Smooth muscle cell (in vitro differentiated cells): ENCODE results near the gene PPP4R1. TPM values are rescaled to one million over a fixed set of nuclear protein-coding genes. Genes with fewer than 3 reads are reported as not detected.

Source experiments
- DNase-seq: peaks from one replicate; lab custom pipeline; 2025; ENCODE audit not compliant: unreplicated experiment; lab: John Stamatoyannopoulos, UW
- H2AFZ ChIP-seq: fragments of 200-600 bp; sonication (generic); 2 replicates; pipeline ENCODE4 v1.6.0; 2016; ENCODE audit warnings: antibody characterized with exemption, low read depth, mild to moderate bottlenecking
- H3F3A ChIP-seq: fragments of 200-600 bp; sonication (generic); 2 replicates; pipeline ENCODE4 v1.6.0; 2017; ENCODE audit warnings: antibody characterized with exemption, low read depth
- H3K27ac ChIP-seq: fragments of 200-600 bp; sonication (generic); 2 replicates; pipeline ENCODE4 v1.5.1; 2016; ENCODE audit warnings: low read depth, mild to moderate bottlenecking
- H3K27me3 ChIP-seq: fragments of 200-600 bp; sonication (generic); 2 replicates; pipeline ENCODE4 v1.6.1; 2016; ENCODE audit warnings: low read depth, mild to moderate bottlenecking
- H3K36me3 ChIP-seq: fragments of 200-600 bp; sonication (generic); 2 replicates; pipeline ENCODE4 v1.5.1; 2016; ENCODE audit warnings: low read depth
- H3K4me1 ChIP-seq: fragments of 200-600 bp; sonication (generic); 2 replicates; pipeline ENCODE4 v1.5.1; 2016; ENCODE audit warnings: low read depth
- H3K4me2 ChIP-seq: fragments of 200-600 bp; sonication (generic); 2 replicates; pipeline ENCODE4 v1.6.0; 2016; ENCODE audit warnings: mild to moderate bottlenecking
- H3K4me3 ChIP-seq: fragments of 200-600 bp; sonication (generic); 2 replicates; pipeline ENCODE4 v1.5.1; 2016; ENCODE audit warnings: mild to moderate bottlenecking
- H3K79me2 ChIP-seq: fragments of 200-600 bp; sonication (generic); 2 replicates; pipeline ENCODE4 v1.6.0; 2016; ENCODE audit warnings: low read depth, mild to moderate bottlenecking
- H3K9ac ChIP-seq: fragments of 200-600 bp; sonication (generic); 2 replicates; pipeline ENCODE4 v1.6.0; 2016; ENCODE audit warnings: low read depth
- H3K9me3 ChIP-seq: fragments of 200-600 bp; sonication (generic); replicated peaks from 2 replicates; pipeline ENCODE4 v1.5.1; 2016; ENCODE audit warnings: low read depth
- H4K20me1 ChIP-seq: fragments of 200-600 bp; sonication (generic); 2 replicates; pipeline ENCODE4 v1.6.0; 2016; ENCODE audit warnings: low read depth
- WGBS: methylation state at CpG from one replicate; pipeline ENCODE4 v1.1.7; 2016; ENCODE audit warnings: low lambda C conversion rate; 5-methylcytosine and 5-hydroxymethylcytosine counted together
- polyA plus RNA-seq: library from polyadenylated mRNA; unstranded; fragments of >200 nt; fragmentation: Nextera tagmentation; extraction: Ambion mirVana; gene quantifications from 2 replicates; pipeline ENCODE4 v1.2.1, GENCODE V29; 2016
- total RNA-seq: library from RNA; depleted of rRNA; stranded (reverse); fragments of >200 nt; gene quantifications from 2 replicates; pipeline ENCODE4 v1.2.3, GENCODE V29; 2014
- TF ChIP-seq, protein P1 (sequence below): fragments of 200-600 bp; sonication (generic); IDR thresholded peaks from 2 replicates; pipeline ENCODE4 v1.5.1; 2017; ENCODE audit warnings: borderline replicate concordance, mild to moderate bottlenecking, antibody characterized with exemption; ENCODE audit not compliant: insufficient read depth, poor library complexity, severe bottlenecking

Gene PPP4R1
- total and polyA plus RNA-seq, 2 experiments from 2014 or later: 25.9 to 78.4 TPM

DNA sequence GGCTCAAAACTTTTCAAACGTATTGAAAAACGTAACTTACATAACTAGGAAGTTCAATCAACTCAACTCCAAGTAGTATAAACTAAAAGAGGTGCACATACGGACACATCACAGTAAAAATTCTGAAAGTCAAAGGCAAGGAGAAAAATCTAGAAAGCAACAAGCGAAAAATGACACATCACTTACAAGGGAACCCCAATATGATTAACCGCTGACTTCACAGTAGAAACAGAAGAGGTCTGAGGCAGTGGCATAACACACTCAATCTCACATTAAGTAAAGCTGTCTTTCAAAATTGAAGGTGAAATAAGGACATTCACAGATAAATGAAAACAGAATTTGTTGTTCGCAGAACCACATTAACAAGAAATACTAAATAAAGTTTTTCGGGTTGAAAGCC, 32.7 kb downstream of the PPP4R1 start:
- H3K4me2 ChIP-seq: no peak overlapping the region
- H3F3A ChIP-seq: peaks cover 3% of the 10 kb centered on the region
- no peak overlapping the region for H2AFZ ChIP-seq
- H3K79me2 ChIP-seq: peaks cover 65% of the 10 kb centered on the region
- peaks cover 31% of the 10 kb centered on the region for H4K20me1 ChIP-seq
- no peak overlapping the region for H3K4me3 ChIP-seq
- H3K4me1 ChIP-seq: no peaks in the 10 kb centered on the region
- no peaks in the 10 kb centered on the region for H3K27me3 ChIP-seq
- 96% methylated on average over 7 of the region's 7 CpGs for WGBS
- TF ChIP-seq, protein P1, sequence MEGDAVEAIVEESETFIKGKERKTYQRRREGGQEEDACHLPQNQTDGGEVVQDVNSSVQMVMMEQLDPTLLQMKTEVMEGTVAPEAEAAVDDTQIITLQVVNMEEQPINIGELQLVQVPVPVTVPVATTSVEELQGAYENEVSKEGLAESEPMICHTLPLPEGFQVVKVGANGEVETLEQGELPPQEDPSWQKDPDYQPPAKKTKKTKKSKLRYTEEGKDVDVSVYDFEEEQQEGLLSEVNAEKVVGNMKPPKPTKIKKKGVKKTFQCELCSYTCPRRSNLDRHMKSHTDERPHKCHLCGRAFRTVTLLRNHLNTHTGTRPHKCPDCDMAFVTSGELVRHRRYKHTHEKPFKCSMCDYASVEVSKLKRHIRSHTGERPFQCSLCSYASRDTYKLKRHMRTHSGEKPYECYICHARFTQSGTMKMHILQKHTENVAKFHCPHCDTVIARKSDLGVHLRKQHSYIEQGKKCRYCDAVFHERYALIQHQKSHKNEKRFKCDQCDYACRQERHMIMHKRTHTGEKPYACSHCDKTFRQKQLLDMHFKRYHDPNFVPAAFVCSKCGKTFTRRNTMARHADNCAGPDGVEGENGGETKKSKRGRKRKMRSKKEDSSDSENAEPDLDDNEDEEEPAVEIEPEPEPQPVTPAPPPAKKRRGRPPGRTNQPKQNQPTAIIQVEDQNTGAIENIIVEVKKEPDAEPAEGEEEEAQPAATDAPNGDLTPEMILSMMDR: no peak
- H3K9me3 ChIP-seq: peaks cover 4% of the 10 kb centered on the region
- peaks cover 28% of the 10 kb centered on the region for H3K36me3 ChIP-seq
- H3K9ac ChIP-seq: no peak overlapping the region
- DNase-seq: no peak
- H3K27ac ChIP-seq: no peak overlapping the region

GRCh38 chr18:9578306-9578705, 36.1 kb downstream of the PPP4R1 start:
- H3K9ac ChIP-seq: no peak overlapping the region
- no peak overlapping the region for H2AFZ ChIP-seq
- no peak for DNase-seq
- H3K9me3 ChIP-seq: peaks cover 4% of the 10 kb centered on the region
- TF ChIP-seq, protein P1: no peak
- peaks cover 3% of the 10 kb centered on the region for H3F3A ChIP-seq
- peak overlapping the region; percentile 57 for H3K27ac ChIP-seq
- H3K27me3 ChIP-seq: no peaks in the 10 kb centered on the region
- H4K20me1 ChIP-seq: peaks cover 32% of the 10 kb centered on the region
- H3K36me3 ChIP-seq: peaks cover 20% of the 10 kb centered on the region
- peaks cover 46% of the 10 kb centered on the region for H3K79me2 ChIP-seq
- H3K4me3 ChIP-seq: no peak overlapping the region
- H3K4me1 ChIP-seq: no peaks in the 10 kb centered on the region
- no peak overlapping the region for H3K4me2 ChIP-seq

- Histone ChIP-seq H3K4me2 (no peak overlapping the region), H4K20me1 (peaks cover 32% of the 10 kb centered on the region), H3K4me3 (no peak overlapping the region), H3K79me2 (peaks cover 38% of the 10 kb centered on the region), H3K36me3 (peaks cover 17% of the 10 kb centered on the region), H3F3A (peaks cover 3% of the 10 kb centered on the region), H3K4me1 (no peaks in the 10 kb centered on the region), H3K27me3 (no peaks in the 10 kb centered on the region), H3K27ac (peak overlapping the region; percentile 39), H3K9ac (no peak overlapping the region), H2AFZ (no peak overlapping the region), H3K9me3 (peaks cover 4% of the 10 kb centered on the region)
- DNase-seq: no peak
- 77% methylated on average over 9 of the region's 9 CpGs for WGBS
- TF ChIP-seq, protein P1: no peak
These were observed 37.0 kb downstream of the PPP4R1 start for GRCh38 chr18:9577361-9577760.

- H3K4me2 ChIP-seq: no peak overlapping the region
- TF ChIP-seq, protein P1: peak; percentile 76
- 7% methylated on average over 5 of the region's 5 CpGs for WGBS
- peaks cover 3% of the 10 kb centered on the region for H3F3A ChIP-seq
- H3K9ac ChIP-seq: no peak overlapping the region
- no peaks in the 10 kb centered on the region for H3K9me3 ChIP-seq
- peaks cover 22% of the 10 kb centered on the region for H3K79me2 ChIP-seq
- H3K4me3 ChIP-seq: no peak overlapping the region
- H3K27me3 ChIP-seq: no peaks in the 10 kb centered on the region
- H3K36me3 ChIP-seq: peaks cover 3% of the 10 kb centered on the region
- no peak overlapping the region for H2AFZ ChIP-seq
- H4K20me1 ChIP-seq: peaks cover 19% of the 10 kb centered on the region
- no peaks in the 10 kb centered on the region for H3K4me1 ChIP-seq
- DNase-seq: peak; percentile 3
- H3K27ac ChIP-seq: peak overlapping the region; percentile 6
These were observed 38.8 kb downstream of the PPP4R1 start for GRCh38 chr18:9575558-9575957.
